AG10803 (cell line): ENCODE measurements around the gene NOXA1.

ENCODE experiments used
- DNase-seq: peaks from one replicate; pipeline ENCODE4 v3.0.0; 2010; ENCODE audit warnings: low read depth
- H3K4me3 ChIP-seq: 2 replicates; pipeline ENCODE4 v1.5.1; 2011; ENCODE audit warnings: mild to moderate bottlenecking, low read length, control low read depth
- TF ChIP-seq, protein P1 (sequence below): conservative IDR thresholded peaks from 2 replicates; pipeline ENCODE4 v1.5.1; 2011; ENCODE audit warnings: mild to moderate bottlenecking, low read length, control low read depth, inconsistent platforms

Gene NOXA1

DNA sequence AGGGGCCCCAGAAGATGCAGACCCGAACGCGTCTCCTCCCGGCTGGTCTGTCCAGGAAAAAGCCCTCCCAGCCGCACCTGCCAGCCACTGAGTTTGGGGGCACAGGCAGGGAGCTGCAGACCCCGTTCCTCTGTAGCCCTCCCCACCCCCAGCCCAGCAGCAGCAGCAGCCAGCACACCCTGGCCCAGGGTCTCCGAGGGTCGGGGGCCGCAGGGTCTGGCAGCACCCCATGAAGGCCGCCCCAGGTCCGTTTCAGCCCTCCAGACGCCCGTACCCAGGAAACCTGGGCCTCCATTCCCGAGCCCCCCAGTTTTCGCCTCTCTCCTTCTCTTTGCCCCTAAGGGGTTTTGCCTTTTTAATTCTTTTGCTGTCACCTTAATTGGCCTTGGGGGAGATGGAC is 19.9 kb upstream of the NOXA1 start:
- DNase-seq: no peak
- TF ChIP-seq, protein P1, sequence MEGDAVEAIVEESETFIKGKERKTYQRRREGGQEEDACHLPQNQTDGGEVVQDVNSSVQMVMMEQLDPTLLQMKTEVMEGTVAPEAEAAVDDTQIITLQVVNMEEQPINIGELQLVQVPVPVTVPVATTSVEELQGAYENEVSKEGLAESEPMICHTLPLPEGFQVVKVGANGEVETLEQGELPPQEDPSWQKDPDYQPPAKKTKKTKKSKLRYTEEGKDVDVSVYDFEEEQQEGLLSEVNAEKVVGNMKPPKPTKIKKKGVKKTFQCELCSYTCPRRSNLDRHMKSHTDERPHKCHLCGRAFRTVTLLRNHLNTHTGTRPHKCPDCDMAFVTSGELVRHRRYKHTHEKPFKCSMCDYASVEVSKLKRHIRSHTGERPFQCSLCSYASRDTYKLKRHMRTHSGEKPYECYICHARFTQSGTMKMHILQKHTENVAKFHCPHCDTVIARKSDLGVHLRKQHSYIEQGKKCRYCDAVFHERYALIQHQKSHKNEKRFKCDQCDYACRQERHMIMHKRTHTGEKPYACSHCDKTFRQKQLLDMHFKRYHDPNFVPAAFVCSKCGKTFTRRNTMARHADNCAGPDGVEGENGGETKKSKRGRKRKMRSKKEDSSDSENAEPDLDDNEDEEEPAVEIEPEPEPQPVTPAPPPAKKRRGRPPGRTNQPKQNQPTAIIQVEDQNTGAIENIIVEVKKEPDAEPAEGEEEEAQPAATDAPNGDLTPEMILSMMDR: no peak
- no peak overlapping the region for H3K4me3 ChIP-seq

DNA sequence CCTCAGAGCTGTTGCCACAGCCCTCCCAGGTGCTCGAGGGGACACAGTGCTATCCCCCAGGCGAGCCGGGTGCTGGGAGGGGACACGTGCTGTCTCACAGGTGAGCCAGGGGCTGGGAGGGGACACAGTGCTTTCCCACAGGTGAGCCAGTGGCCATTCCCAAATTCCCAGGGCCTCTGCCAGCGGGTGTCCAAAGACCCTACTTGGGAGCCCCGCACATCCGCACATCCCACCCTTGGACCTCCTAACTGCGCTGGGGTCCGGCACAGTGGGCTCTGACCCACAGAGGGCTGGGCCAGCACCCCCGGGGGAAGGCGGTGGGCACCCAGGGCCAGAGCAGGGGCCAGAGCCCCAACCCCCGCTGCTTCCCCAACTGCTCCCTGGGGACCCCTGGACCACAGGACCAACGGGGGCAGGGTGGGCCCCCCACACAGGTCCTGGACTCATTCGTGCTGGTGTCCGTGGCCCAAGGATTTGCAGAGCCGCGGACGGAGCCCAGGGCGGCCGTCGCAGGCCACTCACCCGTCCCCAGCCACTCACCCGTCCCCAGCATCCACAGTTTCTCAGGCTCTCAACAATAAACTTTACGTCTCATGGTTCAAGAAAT is 18.1 kb upstream of the NOXA1 start:
- no peak for DNase-seq
- H3K4me3 ChIP-seq: no peak overlapping the region
- TF ChIP-seq, protein P1: no peak

DNA sequence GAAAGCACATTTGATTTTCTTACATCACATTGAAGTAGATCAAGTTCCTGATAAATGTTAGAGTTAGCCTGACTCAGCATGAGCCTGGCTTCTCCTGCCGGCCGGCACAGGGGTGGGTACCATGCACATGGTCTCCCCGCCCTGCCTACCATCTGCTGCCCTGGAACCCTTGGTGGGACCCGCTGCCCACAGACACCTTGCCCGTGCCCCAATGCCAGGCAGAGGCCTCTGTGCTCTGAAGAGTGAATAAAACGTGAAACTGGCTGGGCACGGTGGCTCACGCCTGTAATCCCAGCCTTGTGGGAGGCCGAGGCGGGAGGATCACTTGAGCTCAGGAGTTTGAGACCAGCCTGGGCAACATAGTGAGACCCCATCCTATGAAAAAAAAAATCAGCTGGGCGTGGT is 17.5 kb upstream of the NOXA1 start:
- TF ChIP-seq, protein P1: no peak
- H3K4me3 ChIP-seq: no peak overlapping the region
- no peak for DNase-seq

DNA sequence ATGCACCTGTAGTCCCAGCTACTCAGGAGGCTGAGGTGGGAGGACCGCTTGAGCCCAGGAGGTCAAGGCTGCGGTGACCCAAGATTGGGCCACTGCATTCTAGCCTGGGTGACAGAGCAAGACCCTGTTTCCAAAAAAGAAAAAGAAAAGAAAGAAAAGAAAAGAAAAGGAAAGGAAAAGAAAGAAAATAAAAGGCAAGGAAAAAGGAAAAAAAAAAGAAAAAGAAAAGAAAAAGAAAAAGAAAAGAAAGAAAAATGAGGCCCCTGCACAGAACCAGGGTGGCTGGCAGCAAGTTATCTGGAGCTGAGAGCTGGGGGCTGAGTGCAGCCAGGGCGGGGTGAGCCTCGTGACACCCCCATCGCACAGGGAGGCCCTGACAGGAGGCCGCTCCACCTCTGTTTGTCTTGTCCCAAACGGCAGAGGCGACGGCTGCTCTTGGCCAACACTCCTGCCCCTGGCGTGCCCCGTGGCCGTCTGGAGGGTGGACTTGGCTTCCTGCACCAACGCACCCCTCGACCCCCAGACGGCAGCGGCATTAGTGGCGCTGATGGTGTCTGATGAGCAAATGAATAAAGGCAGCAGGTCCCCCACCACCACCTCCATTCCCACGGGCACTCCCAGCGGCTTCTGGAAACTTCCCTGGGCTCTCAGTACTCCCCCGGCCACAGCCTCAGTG is 17.0 kb upstream of the NOXA1 start:
- H3K4me3 ChIP-seq: no peak overlapping the region
- no peak for DNase-seq

DNA sequence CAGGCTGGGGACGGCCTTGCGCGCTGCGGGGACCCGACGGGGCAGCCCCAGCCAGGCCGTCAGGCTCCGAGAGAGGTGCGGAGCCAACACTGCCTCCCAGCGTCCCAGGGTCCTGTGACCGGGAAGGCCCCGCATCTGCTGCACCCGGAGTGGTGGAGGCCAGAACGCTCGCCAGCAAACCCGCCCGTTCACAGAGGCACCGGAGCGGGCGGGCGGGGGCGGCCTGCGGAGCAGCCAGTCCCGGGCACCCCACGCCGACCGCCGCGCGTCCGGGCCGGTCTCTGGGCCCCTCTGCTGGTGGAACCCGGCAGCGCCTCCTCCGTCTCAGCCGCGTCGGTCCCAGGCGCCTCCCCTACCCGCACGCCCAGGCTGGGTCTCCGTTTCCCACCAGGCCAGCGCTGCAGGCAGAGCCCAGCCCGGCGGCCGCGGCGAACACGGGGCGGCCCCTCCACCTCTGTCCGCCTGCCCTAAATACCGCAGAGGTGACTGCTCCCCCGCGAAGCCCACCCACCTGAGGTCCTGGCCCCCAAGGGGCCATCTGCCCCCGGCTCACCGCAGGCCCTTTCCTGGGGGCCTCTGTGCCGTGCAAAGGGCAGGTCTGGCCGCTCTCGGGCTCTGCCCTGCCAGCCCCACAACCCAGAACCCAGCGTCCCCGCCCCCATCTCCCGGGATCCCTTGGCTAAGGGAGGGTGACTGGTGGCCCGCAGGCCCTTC is 16.2 kb upstream of the NOXA1 start:
- peak; percentile 47 for DNase-seq
- TF ChIP-seq, protein P1: peak; percentile 46
- H3K4me3 ChIP-seq: peak overlapping the region; percentile 39

More for the DNA sequence above, 17.0 kb upstream of the NOXA1 start:
- TF ChIP-seq, protein P1: no peak

DNA sequence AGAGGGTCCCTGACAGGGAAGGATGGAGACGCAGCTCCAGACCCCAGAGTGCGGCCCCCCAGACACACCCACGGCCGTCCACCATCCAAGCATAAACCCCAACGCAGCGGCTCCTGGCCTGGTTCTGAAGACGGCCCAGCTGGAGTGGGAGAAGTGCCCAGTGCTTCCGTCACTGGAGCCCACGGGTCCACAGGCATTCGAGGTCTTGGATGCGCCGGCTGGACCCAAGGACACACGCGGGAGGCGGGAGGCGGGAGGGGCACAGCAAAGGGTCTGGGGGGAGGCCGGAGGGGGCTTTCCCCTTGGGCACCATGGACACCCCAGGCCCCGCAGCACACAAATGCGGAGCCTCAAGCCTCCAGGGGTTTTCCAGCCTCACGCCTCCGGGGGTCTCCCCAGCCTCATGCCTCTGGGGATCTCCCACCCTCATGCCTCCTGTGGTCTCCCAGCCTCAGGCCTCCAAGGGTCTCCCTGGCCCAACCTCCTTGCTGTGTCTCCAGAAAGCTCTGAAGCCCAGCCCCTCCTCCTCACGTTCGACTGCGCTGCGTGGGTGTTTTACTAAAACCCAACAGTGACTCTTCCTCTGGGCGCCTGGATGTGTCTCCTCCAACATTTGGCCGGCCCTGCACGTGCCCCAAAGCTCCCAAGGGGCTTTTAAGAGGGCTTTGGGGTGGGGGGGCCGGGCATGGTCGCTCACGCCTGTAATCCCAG is 15.4 kb upstream of the NOXA1 start:
- TF ChIP-seq, protein P1: no peak
- no peak overlapping the region for H3K4me3 ChIP-seq
- DNase-seq: peak; percentile 13
